ENCODE data around the gene OR4C3.
"Not testable (repeated sequence)": the region's sequence is repeated elsewhere in the genome, so short reads cannot be mapped to it uniquely, and the experiment has no call there.

OR4C3 gene

GRCh38 chr11:48324620-48325019, at the start of gene OR4C3:
Gene OR4C3 (plus strand): TSS chr11:48324920. CDS start chr11:48325022, 102 bp downstream.
- DNase-seq (ENCODE audit: low read depth), result not testable (repeated sequence)

DNA sequence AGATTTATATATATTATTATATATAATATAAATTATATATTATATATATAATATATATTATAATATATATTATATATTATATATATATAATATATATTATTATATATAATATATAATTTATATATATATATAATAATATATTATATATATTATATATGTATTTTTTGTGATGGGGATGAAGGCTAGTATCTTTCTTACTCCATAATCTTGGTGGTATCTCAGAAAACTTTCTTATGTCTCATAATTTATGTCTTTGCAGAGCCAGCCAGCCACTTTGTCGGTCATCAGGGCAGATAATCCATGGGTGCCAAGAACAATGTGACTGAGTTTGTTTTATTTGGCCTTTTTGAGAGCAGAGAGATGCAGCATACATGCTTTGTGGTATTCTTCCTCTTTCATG, 18.8 kb upstream of the OR4C3 start, which contains the start of gene OR4S1:
Gene OR4S1, plus strand, starts transcription at position 301 of the 400 bp plus-strand sequence. Its CDS starts 0 bp downstream, at position 301.
- no peak for DNase-seq (ENCODE audit: low read depth)

GRCh38 chr11:48307760-48308386, 16.8 kb upstream of the OR4C3 start:
- peak; percentile 27 for DNase-seq (ENCODE audit: low read depth)

GRCh38 chr11:48313590-48313989, 11.1 kb upstream of the OR4C3 start:
- DNase-seq (ENCODE audit: low read depth), result not testable (repeated sequence)

DNA sequence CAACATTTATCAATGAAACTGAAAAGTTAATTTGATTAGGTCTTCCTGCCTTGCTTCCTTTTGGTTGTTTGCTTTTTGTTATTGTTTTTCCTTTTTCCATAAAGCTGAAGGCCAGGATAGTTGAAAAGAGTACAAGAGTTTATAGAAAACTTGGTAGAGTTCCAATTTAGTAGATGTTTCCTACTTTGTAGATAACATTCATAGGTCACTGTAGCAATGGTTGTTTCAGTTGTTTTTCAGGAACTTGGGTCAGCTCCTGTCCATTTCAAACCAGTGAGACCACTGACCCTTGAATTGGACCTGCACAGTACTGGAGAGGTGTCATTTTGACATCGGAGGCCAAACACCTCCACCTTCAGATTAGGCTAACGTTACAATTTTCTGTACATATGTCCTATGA, 4.9 kb upstream of the OR4C3 start:
- not testable (repeated sequence) for DNase-seq (ENCODE audit: low read depth)

DNA sequence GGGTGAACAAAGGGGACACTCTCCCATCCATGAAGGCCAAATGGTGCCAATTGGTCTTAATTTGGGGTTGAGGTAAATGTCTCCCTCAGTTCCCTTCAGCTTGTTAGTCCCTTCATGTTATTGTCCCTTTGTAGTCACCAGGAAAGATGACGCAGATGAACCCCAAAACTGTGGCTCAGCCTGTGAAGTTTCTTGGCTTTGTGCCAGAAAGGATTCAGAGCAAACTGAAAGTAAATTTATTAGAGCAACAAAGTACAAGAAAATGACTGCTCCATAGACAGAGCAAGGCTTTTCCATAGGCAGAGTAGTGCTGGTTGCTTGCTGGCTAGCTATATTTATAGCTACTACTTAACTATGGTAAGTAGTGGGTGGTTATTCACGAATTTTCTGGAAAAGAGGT, 16.7 kb downstream of the OR4C3 start:
- no peak for DNase-seq (ENCODE audit: low read depth)

DNA sequence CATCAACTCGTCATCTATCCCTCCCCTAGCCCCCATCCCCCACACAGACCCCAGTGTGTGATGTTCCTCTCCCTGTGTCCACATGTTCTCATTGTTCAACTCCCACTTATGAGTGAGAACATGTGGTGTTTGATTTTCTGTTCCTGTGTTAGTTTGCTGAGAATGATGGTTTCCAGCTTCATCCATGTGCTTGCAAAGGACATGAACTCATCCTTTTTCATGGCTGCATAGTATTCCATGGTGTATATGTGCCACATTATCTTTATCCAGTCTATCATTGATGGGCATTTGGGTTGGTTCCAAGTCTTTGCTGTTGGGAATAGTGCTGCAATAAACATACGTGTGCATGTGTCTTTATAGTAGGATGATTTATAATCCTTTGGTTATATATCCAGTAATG, 17.8 kb downstream of the OR4C3 start:
- not testable (repeated sequence) for DNase-seq (ENCODE audit: low read depth)

GRCh38 chr11:48346286-48346685, 21.6 kb downstream of the OR4C3 start:
- DNase-seq (ENCODE audit: low read depth), result not testable (repeated sequence)

DNA sequence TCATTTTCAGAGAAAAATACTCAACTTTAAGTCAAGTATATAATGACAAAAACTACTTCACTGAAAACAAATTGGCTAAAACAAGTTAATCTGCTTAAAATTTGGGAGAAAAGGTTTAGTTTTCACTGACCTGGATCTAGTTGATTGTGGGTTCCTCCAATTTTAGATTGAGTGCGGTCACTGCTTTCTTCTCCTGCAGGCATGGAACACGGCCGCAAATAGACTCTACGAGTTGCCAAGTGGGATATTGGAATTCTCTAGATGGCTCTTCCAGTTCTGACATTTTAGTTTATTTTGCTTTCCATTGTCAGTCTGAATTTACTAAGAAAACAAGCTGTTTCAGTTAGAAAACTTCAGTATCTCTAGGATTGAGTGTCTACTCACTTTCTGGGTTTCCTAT, 29.3 kb downstream of the OR4C3 start:
- no peak for DNase-seq (ENCODE audit: low read depth)

DNA sequence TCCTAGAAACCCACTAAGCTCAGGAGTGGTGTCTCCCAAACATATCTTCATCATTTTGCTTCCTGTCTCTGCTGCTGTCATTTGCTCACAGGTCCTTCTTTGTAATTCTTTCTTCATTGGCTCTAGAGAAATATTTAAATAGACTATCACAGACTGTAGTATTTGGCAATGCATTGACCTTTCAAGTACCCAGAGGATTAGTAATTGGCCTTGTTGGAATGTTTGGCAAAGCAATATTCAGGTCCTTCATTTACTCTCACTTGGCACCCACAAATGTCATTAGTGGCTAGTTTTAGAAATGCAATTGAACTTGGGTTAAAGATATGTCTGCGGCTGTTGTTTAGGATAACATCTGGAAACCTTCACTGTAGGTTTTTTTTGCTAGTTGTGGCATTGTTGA, 30.0 kb downstream of the OR4C3 start:
- DNase-seq (ENCODE audit: low read depth), result no peak

DNA sequence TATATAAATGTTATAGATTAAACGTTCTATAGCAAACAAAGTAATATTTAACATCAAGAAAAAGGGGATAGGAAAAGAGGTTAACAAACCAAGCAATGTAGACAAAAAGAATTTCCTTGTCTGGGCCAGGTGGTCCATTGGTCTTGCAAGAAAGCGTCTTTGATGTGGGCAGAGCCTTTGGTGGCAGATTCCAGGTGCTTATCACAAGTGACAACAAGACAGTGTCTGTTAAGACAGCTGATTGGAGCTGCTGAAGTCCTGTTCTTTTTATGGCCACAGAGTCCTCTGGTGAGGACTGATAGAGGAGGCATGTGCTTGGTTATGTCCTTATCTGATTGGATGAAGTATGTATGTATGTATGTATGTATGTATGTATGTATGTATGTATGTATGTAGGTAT, 36.6 kb downstream of the OR4C3 start:
- not testable (repeated sequence) for DNase-seq (ENCODE audit: low read depth)

DNA sequence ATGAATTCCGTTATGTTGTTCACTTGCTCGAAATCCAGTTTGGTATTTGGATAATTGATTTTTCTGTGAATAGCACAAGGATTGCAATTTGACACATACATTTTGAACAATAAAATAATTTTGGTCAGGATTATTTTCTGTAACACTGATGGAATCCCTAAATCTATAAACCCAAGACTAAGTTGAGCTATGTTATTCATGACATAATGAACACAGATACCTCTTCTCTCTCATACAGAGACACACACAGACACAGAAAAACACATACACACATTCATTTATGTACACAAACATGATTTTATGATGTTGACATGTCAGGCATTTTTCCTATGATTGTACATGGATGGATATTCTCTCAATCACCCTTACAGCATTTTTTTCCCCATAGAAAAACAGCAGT, 41.6 kb downstream of the OR4C3 start, which contains the start of gene OR4C5:
Gene OR4C5, minus strand, starts transcription at position 101 of the 400 bp plus-strand sequence. Its CDS starts 0 bp downstream, at position 101.
- no peak for DNase-seq (ENCODE audit: low read depth)

All from stromal cell of bone marrow (primary cell).